Ishikawa (cell line): Measurements from ENCODE around the gene DNMT3A.

Experiments used
- CEBPB ChIP-seq: IDR thresholded peaks from 2 replicates; pipeline ENCODE4 v1.6.1; 2012
- CREB1 ChIP-seq: IDR thresholded peaks from 2 replicates; pipeline ENCODE4 v1.6.1; 2012; ENCODE audit warnings: low read depth
- EGR1 ChIP-seq: IDR thresholded peaks from 2 replicates; pipeline ENCODE4 v1.6.1; 2012
- EP300 ChIP-seq: IDR thresholded peaks from 2 replicates; pipeline ENCODE4 v1.6.1; 2012; ENCODE audit warnings: borderline replicate concordance
- FOXM1 ChIP-seq: IDR thresholded peaks from 2 replicates; pipeline ENCODE4 v1.6.1; 2012; ENCODE audit warnings: low read depth, borderline replicate concordance
- MAX ChIP-seq: IDR thresholded peaks from 2 replicates; pipeline ENCODE4 v1.6.1; 2012
- NFIC ChIP-seq: IDR thresholded peaks from 2 replicates; pipeline ENCODE4 v1.6.1; 2012
- RAD21 ChIP-seq: IDR thresholded peaks from 2 replicates; pipeline ENCODE4 v1.6.1; 2012; ENCODE audit warnings: low read depth
- REST ChIP-seq: IDR thresholded peaks from 2 replicates; pipeline ENCODE4 v1.6.1; 2012; ENCODE audit warnings: low read depth, mild to moderate bottlenecking
- TAF1 ChIP-seq: IDR thresholded peaks from 2 replicates; pipeline ENCODE4 v1.6.1; 2012; ENCODE audit warnings: low read depth, mild to moderate bottlenecking
- TCF12 ChIP-seq: IDR thresholded peaks from 2 replicates; pipeline ENCODE4 v1.6.1; 2012; ENCODE audit warnings: low read depth
- TEAD4 ChIP-seq: IDR thresholded peaks from 2 replicates; pipeline ENCODE4 v1.6.1; 2012
- USF1 ChIP-seq: IDR thresholded peaks from 2 replicates; pipeline ENCODE4 v1.6.1; 2012
- YY1 ChIP-seq: IDR thresholded peaks from 2 replicates; pipeline ENCODE4 v1.6.1; 2012; ENCODE audit warnings: low read depth
- ZBTB7A ChIP-seq: IDR thresholded peaks from 2 replicates; pipeline ENCODE4 v1.6.1; 2012; ENCODE audit warnings: low read depth

The DNMT3A gene

GRCh38 chr2:25232248-25232825 is 109.4 kb downstream of the DNMT3A start:
- TF ChIP-seq EGR1 (no peak), RAD21 (no peak), CEBPB (no peak), MAX (no peak), YY1 (no peak), REST (no peak)

- no peak for TF ChIP-seq TCF12
- no peak for TF ChIP-seq ZBTB7A
These were observed 110.8 kb downstream of the DNMT3A start for GRCh38 chr2:25230948-25231311.

GRCh38 chr2:25230198-25230947 is 111.4 kb downstream of the DNMT3A start:
- TF ChIP-seq TAF1 (no peak), MAX (no peak), REST (no peak), YY1 (no peak), FOXM1 (no peak)

GRCh38 chr2:25229279-25230197 is 112.2 kb downstream of the DNMT3A start:
- TF ChIP-seq TAF1 = no peak
- TF ChIP-seq CEBPB = no peak
- TF ChIP-seq YY1 = no peak
- no peak for TF ChIP-seq TCF12
- no peak for TF ChIP-seq EP300

DNA sequence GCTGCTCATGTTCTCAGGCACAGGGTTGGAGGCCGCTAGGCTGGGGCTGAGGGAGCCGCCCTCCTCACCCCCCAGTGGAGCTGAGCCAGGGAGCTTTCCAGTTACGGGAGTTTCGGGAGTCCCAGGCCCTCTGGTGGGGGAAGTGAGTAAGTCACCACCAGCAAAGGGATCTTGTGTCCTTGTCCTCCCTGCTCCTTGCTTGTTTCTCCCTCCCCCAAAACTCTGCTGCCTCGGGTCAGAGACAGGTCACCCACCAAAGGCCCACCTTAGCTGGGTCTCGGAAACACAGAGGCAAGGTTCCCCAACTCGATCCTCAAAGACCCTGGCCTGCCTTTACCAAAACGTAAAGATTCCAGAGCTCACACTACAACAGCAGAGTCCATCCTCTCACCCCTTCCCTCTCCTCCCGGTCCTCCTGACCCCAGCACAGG is 112.9 kb downstream of the DNMT3A start:
- TF ChIP-seq MAX (no peak), TEAD4 (no peak), NFIC (peak; percentile 33; the same call in 1 of the 2 replicates), RAD21 (peak; percentile 59)

DNA sequence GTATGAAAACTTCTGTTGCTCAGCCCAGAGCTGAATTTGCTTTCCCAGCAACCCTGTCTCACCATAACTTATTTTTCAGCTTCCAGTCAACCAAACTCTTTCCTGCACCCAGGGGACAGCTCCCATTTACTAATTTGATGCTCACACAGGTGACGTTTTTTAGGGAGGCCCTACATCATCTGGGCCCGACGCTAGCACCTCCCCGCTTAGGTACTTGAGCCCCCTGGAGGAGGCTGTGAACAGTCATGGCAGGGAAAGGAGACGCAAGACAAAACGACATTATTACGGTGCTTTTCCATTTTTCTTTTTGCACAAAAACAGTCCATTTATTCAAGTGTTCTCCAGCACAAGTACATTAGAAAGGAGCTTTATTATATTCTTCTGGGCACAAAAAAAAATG is 114.1 kb downstream of the DNMT3A start:
- TF ChIP-seq TEAD4 (no peak), FOXM1 (no peak), EGR1 (no peak), USF1 (no peak), MAX (no peak), YY1 (no peak), REST (no peak), CEBPB (no peak), EP300 (no peak), ZBTB7A (no peak), TAF1 (no peak), CREB1 (no peak), NFIC (no peak), RAD21 (no peak), TCF12 (no peak)
